ENCODE results near the gene CDC123. TPM values are rescaled to one million over a fixed set of nuclear protein-coding genes. Genes with fewer than 3 reads are reported as not detected.

Gene CDC123
- total and polyA plus RNA-seq, 5 experiments from 2014 or later: 42.3 to 91.0 (median 83.1) TPM

GRCh38 chr10:12177642-12178041 is 18.3 kb upstream of the CDC123 start:
- ATAC-seq (no peak), DNase-seq (no peak)
- no peaks in the 10 kb centered on the region for H3K27me3 Mint-ChIP-seq
- H3K36me3 Mint-ChIP-seq: peaks cover 0 to 68% (median 13%) of the 10 kb centered on the region in 3 donors
- no peaks in the 10 kb centered on the region for H3K9me3 Mint-ChIP-seq
- H3K4me3 Mint-ChIP-seq: no peak overlapping the region
- peak overlapping the region in 1 of 10 donors; percentile 44 for H3K27ac Mint-ChIP-seq
- peaks cover 3 to 18% (median 15%) of the 10 kb centered on the region in 4 donors for H3K4me1 Mint-ChIP-seq
- POLR2A ChIA-PET: no interaction called here

- DNase-seq (no peak), ATAC-seq (no peak)
- peak overlapping the region in 7 of 10 donors; percentile 14 to 84 (median 76) for H3K27ac Mint-ChIP-seq
- H3K27me3 Mint-ChIP-seq: no peaks in the 10 kb centered on the region
- POLR2A ChIA-PET: interaction anchor here (2.1 kb wide), 1 partner anchor 16 kb away, joined by 7 read pairs; the partner anchor contains the start of genes CDC123 and NUDT5
- no peak overlapping the region for H3K4me3 Mint-ChIP-seq
- H3K36me3 Mint-ChIP-seq: peaks cover 0 to 59% (median 9%) of the 10 kb centered on the region in 3 donors
- H3K4me1 Mint-ChIP-seq: peaks cover 3 to 18% (median 15%) of the 10 kb centered on the region in 4 donors
- no peaks in the 10 kb centered on the region for H3K9me3 Mint-ChIP-seq
Observed at GRCh38 chr10:12179606-12180170, 16.3 kb upstream of the CDC123 start.

GRCh38 chr10:12180221-12180974 is 15.6 kb upstream of the CDC123 start:
- POLR2A ChIA-PET: interaction anchor here (1.0 to 2.1 kb wide), 3 partner anchors 15 to 50 kb away, joined by 3 to 10 read pairs (median 7); partner anchors contain the start of genes CDC123 and NUDT5
- ATAC-seq (no peak), DNase-seq (no peak)
- Mint-ChIP-seq H3K4me1 (peaks cover 3 to 18% (median 15%) of the 10 kb centered on the region in 4 donors), H3K9me3 (no peaks in the 10 kb centered on the region), H3K4me3 (peak overlapping the region in 2 of 10 donors; percentile 10 to 45), H3K27ac (peak overlapping the region; percentile 76 to 95 (median 92)), H3K27me3 (no peaks in the 10 kb centered on the region), H3K36me3 (peaks cover 0 to 62% (median 11%) of the 10 kb centered on the region in 3 donors)

GRCh38 chr10:12181065-12181775 is 14.8 kb upstream of the CDC123 start:
- DNase-seq: peak; percentile 19 to 87 (median 60)
- Mint-ChIP-seq H3K4me1 (peaks cover 3 to 20% (median 16%) of the 10 kb centered on the region in 4 donors), H3K36me3 (peaks cover 0 to 67% (median 13%) of the 10 kb centered on the region in 3 donors), H3K27ac (peak overlapping the region; percentile 76 to 95 (median 92)), H3K4me3 (peak overlapping the region in 9 of 10 donors; percentile 26 to 57 (median 53)), H3K9me3 (no peaks in the 10 kb centered on the region), H3K27me3 (no peaks in the 10 kb centered on the region)
- POLR2A ChIA-PET: interaction anchor here (0.6 to 1.9 kb wide), 5 partner anchors 12 to 53 kb away, joined by 3 to 10 read pairs (median 4); partner anchors contain the start of genes CDC123 and NUDT5
- ATAC-seq: peak; percentile 99 to 100

GRCh38 chr10:12184165-12184564 is 11.8 kb upstream of the CDC123 start:
- H3K4me1 Mint-ChIP-seq: peaks cover 10 to 33% (median 25%) of the 10 kb centered on the region in 4 donors
- H3K9me3 Mint-ChIP-seq: no peaks in the 10 kb centered on the region
- POLR2A ChIA-PET: interaction anchor here (0.7 to 1.0 kb wide), 2 partner anchors 11 to 58 kb away, joined by 3 read pairs; partner anchors contain the start of genes CDC123 and NUDT5
- no peaks in the 10 kb centered on the region for H3K27me3 Mint-ChIP-seq
- DNase-seq (no peak), ATAC-seq (no peak)
- peaks cover 0 to 61% (median 8%) of the 10 kb centered on the region in 3 donors for H3K36me3 Mint-ChIP-seq
- no peak overlapping the region for H3K27ac Mint-ChIP-seq
- no peak overlapping the region for H3K4me3 Mint-ChIP-seq

GRCh38 chr10:12186323-12186722 is 9.7 kb upstream of the CDC123 start:
- H3K27ac Mint-ChIP-seq: peak overlapping the region in 3 of 10 donors; percentile 2 to 51 (median 17)
- POLR2A ChIA-PET: no interaction called here
- H3K36me3 Mint-ChIP-seq: peaks cover 0 to 54% (median 8%) of the 10 kb centered on the region in 3 donors
- no peaks in the 10 kb centered on the region for H3K9me3 Mint-ChIP-seq
- no peaks in the 10 kb centered on the region for H3K27me3 Mint-ChIP-seq
- H3K4me1 Mint-ChIP-seq: peaks cover 8 to 22% (median 17%) of the 10 kb centered on the region in 4 donors
- DNase-seq (no peak), ATAC-seq (no peak)
- H3K4me3 Mint-ChIP-seq: no peak overlapping the region

GRCh38 chr10:12187321-12187905 is 8.6 kb upstream of the CDC123 start:
- H3K9me3 Mint-ChIP-seq: no peaks in the 10 kb centered on the region
- H3K36me3 Mint-ChIP-seq: peaks cover 0 to 56% (median 8%) of the 10 kb centered on the region in 3 donors
- DNase-seq (no peak), ATAC-seq (no peak)
- no peaks in the 10 kb centered on the region for H3K27me3 Mint-ChIP-seq
- POLR2A ChIA-PET: no interaction called here
- H3K27ac Mint-ChIP-seq: peak overlapping the region in 4 of 10 donors; percentile 14 to 68 (median 36)
- no peak overlapping the region for H3K4me3 Mint-ChIP-seq
- peaks cover 12 to 27% (median 19%) of the 10 kb centered on the region in 4 donors for H3K4me1 Mint-ChIP-seq

GRCh38 chr10:12188656-12189055 is 7.3 kb upstream of the CDC123 start:
- Mint-ChIP-seq H3K27ac (peak overlapping the region in 1 of 10 donors; percentile 56), H3K27me3 (no peaks in the 10 kb centered on the region), H3K4me1 (peaks cover 15 to 36% (median 27%) of the 10 kb centered on the region in 4 donors), H3K36me3 (peaks cover 0 to 55% (median 7%) of the 10 kb centered on the region in 3 donors), H3K4me3 (no peak overlapping the region), H3K9me3 (no peaks in the 10 kb centered on the region)
- ATAC-seq (no peak), DNase-seq (no peak)
- POLR2A ChIA-PET: interaction anchor here (0.7 kb wide), 1 partner anchor 86 kb away, joined by 7 read pairs; no protein-coding TSS in a partner anchor

GRCh38 chr10:12189426-12189825 is 6.6 kb upstream of the CDC123 start:
- no peak for DNase-seq
- POLR2A ChIA-PET: no interaction called here
- Mint-ChIP-seq H3K4me3 (no peak overlapping the region), H3K27me3 (no peaks in the 10 kb centered on the region), H3K9me3 (no peaks in the 10 kb centered on the region), H3K4me1 (peaks cover 19 to 42% (median 33%) of the 10 kb centered on the region in 4 donors), H3K27ac (no peak overlapping the region), H3K36me3 (peaks cover 0 to 52% (median 6%) of the 10 kb centered on the region in 3 donors)
- ATAC-seq: no peak

- Mint-ChIP-seq H3K36me3 (peaks cover 0 to 31% (median 3%) of the 10 kb centered on the region in 3 donors), H3K9me3 (no peaks in the 10 kb centered on the region), H3K27ac (peak overlapping the region in 2 of 10 donors; percentile 25 to 38), H3K4me1 (peaks cover 26 to 59% (median 52%) of the 10 kb centered on the region in 4 donors), H3K27me3 (no peaks in the 10 kb centered on the region), H3K4me3 (peak overlapping the region in 1 of 10 donors; percentile 22)
- no peak for DNase-seq
- no peak for ATAC-seq
- POLR2A ChIA-PET: no interaction called here
Observed at GRCh38 chr10:12191715-12192114, 4.3 kb upstream of the CDC123 start.

- Mint-ChIP-seq H3K9me3 (no peaks in the 10 kb centered on the region), H3K4me1 (peaks cover 22 to 59% (median 55%) of the 10 kb centered on the region in 4 donors), H3K4me3 (peak overlapping the region in 4 of 10 donors; percentile 18 to 68 (median 34)), H3K27ac (peak overlapping the region in 6 of 10 donors; percentile 39 to 89 (median 52)), H3K36me3 (peaks cover 0 to 18% (median 3%) of the 10 kb centered on the region in 3 donors), H3K27me3 (no peaks in the 10 kb centered on the region)
- POLR2A ChIA-PET: interaction anchor here (0.6 kb wide), 1 partner anchor 12 kb away, joined by 3 read pairs; no protein-coding TSS in a partner anchor
- DNase-seq: no peak
- ATAC-seq: no peak
Observed at GRCh38 chr10:12193193-12193592, 2.8 kb upstream of the CDC123 start.

Measured in naive thymus-derived CD8-positive, alpha-beta T cell (primary cell).